SK-N-SH treated with all-trans-retinoic acid at 6 μM for 48 hours (cell line): ENCODE data around the gene C2CD4B.

ENCODE experiments used
- ATAC-seq: fragments of 200-7000 bp; cut with Tn5 transposase; 3 replicates; pipeline ENCODE4 v1.9.1; 2020; ENCODE audit warnings: mild to moderate bottlenecking, moderate library complexity
- CSDC2 ChIP-seq: fragments of 250-450 bp; sonication (Bioruptor Pico); IDR thresholded peaks from 2 replicates; pipeline ENCODE4 v1.5.0; 2020; ENCODE audit warnings: mild to moderate bottlenecking, moderate library complexity
- ESRRG ChIP-seq: fragments of 250-450 bp; sonication (Bioruptor Pico); IDR thresholded peaks from 2 replicates; pipeline ENCODE4 v1.6.1; 2021; ENCODE audit warnings: mild to moderate bottlenecking
- GLIS3 ChIP-seq: fragments of 250-450 bp; sonication (Bioruptor Pico); IDR thresholded peaks from 2 replicates; pipeline ENCODE4 v1.5.0; 2020; ENCODE audit warnings: mild to moderate bottlenecking, moderate library complexity
- PPARA ChIP-seq: fragments of 250-450 bp; sonication (Bioruptor Pico); IDR thresholded peaks from 2 replicates; pipeline ENCODE4 v1.5.0; 2020; ENCODE audit warnings: mild to moderate bottlenecking, borderline replicate concordance
- RARB ChIP-seq: fragments of 250-450 bp; sonication (Bioruptor Pico); IDR thresholded peaks from 2 replicates; pipeline ENCODE4 v1.8.0; 2021; ENCODE audit warnings: mild to moderate bottlenecking, moderate library complexity
- SNAI2 ChIP-seq: fragments of 250-450 bp; sonication (Bioruptor Pico); IDR thresholded peaks from 2 replicates; pipeline ENCODE4 v1.5.0; 2020; ENCODE audit warnings: mild to moderate bottlenecking, moderate library complexity
- TOX ChIP-seq: fragments of 250-450 bp; sonication (Bioruptor Pico); IDR thresholded peaks from 2 replicates; pipeline ENCODE4 v1.8.0; 2021; ENCODE audit warnings: mild to moderate bottlenecking, moderate library complexity, borderline replicate concordance
- ZFP3 ChIP-seq: fragments of 250-450 bp; sonication (Bioruptor Pico); IDR thresholded peaks from 2 replicates; pipeline ENCODE4 v1.5.0; 2020; ENCODE audit warnings: mild to moderate bottlenecking, moderate library complexity
- ZNF8 ChIP-seq: fragments of 450-650 bp; formaldehyde crosslinking; IDR thresholded peaks from 2 replicates; pipeline ENCODE4 v1.5.0; 2020; ENCODE audit warnings: mild to moderate bottlenecking, moderate library complexity
- TF ChIP-seq, protein P1 (sequence below): fragments of 250-450 bp; sonication (Bioruptor Pico); IDR thresholded peaks from 2 replicates; pipeline ENCODE4 v1.5.1; 2021; ENCODE audit warnings: mild to moderate bottlenecking, moderate library complexity
- TF ChIP-seq, protein P2 (sequence below): fragments of 250-450 bp; sonication (Bioruptor Pico); IDR thresholded peaks from 2 replicates; pipeline ENCODE4 v1.5.0; 2020; ENCODE audit warnings: mild to moderate bottlenecking, moderate library complexity
- TF ChIP-seq, protein P3 (sequence below): fragments of 250-450 bp; sonication (Bioruptor Pico); IDR thresholded peaks from 2 replicates; pipeline ENCODE4 v1.8.0; 2021; ENCODE audit warnings: low read depth, mild to moderate bottlenecking, moderate library complexity, borderline replicate concordance

Gene C2CD4B

DNA sequence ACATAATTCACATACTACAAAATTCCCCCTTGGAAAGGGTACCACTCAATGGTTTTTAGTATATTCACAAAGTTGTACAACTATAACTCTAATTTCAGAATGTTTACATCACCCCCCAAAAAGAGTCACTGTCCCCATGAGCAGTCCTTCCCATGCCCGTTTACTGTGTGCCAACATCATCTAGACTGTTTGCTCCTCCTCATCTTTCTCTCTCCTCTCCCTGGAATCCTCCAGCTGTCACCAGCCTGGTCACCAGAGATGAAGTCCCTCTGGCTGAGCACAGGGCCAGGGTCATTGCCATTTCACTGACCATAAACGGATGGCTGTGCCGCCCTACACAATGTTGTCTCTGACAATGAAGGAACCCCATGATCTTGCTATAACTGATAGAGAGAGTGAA is 45.2 kb downstream of the C2CD4B start:
- no peak for ATAC-seq
- no peak for TF ChIP-seq SNAI2 (CRISPR knock-in tag)

DNA sequence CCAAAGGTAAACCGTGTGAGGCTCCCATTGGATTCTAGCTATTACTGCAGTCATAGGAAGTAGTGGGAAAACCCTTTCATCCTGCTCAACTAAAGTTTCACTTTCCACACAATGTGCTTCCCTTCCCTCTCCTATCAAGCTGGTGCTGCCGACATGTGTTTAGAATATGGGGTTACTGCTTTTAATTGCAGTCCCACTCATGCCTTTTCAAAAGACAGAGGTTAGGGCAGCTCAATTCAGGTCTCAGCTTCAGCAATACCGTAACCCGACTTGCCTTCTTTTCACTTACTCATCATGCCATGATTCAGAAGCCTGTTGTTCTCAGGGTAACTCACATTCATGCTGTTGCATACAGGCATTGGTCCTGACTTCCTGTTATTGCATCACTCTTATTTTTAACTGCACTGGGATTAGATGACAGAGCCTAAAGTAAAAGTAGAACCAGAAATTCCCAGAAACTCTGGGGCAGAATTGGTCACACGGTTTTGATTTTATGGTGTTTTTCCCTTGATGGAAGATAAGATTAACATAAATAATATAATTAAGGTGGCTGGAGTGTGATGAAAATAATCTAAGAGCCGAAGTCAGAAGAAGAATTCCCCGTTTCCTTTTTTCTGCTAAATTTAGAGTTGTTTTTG is 45.7 kb downstream of the C2CD4B start:
- no peak for TF ChIP-seq CSDC2
- no peak for TF ChIP-seq ZNF8 (CRISPR knock-in tag)
- no peak for TF ChIP-seq SNAI2 (CRISPR knock-in tag)
- no peak for TF ChIP-seq ESRRG (CRISPR knock-in tag)
- TF ChIP-seq, all 23 proteins: peak for 0
- peak; percentile 94 for ATAC-seq

DNA sequence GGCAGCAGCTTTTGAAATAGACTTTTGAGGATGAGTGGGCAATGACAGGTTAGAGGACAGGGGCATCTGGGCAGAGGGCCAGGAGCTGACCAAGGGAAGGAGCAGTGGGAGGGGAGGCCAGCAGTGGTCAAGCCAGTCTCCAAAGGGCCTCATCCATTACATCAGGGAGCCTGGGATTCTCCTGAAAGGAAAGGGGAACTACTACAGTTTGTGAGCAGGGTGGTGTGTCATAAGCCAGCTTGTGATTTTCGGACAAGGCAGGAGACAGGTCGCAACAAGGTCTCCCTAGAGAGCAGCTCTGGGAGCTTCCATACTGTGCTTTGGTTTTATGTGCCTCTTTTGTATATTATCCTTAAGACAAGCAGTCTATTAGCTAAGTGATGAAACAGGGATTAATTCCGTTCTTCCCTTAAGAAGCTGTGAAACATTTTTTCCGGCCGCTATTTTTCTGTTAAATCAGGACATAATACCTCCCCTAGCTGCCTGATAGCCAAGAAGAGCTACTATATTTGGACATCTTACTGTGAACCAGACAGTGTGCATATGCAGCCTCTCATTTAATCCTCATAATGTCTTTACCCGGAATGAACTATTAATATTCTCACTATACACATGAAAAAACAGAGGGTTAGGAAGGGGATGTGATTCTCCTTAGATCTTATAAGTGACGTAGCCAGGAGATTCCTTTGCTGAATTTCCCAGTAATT is 46.4 kb downstream of the C2CD4B start:
- peak; percentile 45 for ATAC-seq

DNA sequence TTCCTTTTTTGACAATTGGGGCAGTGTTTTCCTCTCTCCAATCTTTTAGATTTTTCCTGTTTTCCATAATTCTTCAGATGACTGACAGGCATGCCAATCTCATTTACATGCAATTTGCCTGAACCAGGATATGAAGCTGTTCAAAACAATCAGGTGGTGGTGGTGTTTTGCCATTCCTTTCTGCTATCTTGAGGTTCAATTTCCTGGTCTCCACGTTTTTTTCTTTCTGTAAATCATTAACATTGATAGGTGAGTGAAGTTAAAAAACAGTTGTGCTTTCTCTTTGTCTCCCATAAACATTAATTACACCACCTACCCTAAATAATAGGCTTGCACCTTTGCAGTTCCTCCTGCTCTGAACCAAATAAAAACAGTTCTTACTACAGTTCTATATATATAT is 49.2 kb downstream of the C2CD4B start:
- no peak for ATAC-seq
- TF ChIP-seq GLIS3 (CRISPR knock-in tag) (no peak), PPARA (no peak), RARB (CRISPR knock-in tag) (no peak), TOX (CRISPR knock-in tag) (no peak)
- TF ChIP-seq, protein P1, sequence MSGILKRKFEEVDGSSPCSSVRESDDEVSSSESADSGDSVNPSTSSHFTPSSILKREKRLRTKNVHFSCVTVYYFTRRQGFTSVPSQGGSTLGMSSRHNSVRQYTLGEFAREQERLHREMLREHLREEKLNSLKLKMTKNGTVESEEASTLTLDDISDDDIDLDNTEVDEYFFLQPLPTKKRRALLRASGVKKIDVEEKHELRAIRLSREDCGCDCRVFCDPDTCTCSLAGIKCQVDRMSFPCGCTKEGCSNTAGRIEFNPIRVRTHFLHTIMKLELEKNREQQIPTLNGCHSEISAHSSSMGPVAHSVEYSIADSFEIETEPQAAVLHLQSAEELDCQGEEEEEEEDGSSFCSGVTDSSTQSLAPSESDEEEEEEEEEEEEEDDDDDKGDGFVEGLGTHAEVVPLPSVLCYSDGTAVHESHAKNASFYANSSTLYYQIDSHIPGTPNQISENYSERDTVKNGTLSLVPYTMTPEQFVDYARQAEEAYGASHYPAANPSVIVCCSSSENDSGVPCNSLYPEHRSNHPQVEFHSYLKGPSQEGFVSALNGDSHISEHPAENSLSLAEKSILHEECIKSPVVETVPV (CRISPR knock-in tag): no peak

More for the DNA sequence above, 46.4 kb downstream of the C2CD4B start:
- TF ChIP-seq, protein P2, sequence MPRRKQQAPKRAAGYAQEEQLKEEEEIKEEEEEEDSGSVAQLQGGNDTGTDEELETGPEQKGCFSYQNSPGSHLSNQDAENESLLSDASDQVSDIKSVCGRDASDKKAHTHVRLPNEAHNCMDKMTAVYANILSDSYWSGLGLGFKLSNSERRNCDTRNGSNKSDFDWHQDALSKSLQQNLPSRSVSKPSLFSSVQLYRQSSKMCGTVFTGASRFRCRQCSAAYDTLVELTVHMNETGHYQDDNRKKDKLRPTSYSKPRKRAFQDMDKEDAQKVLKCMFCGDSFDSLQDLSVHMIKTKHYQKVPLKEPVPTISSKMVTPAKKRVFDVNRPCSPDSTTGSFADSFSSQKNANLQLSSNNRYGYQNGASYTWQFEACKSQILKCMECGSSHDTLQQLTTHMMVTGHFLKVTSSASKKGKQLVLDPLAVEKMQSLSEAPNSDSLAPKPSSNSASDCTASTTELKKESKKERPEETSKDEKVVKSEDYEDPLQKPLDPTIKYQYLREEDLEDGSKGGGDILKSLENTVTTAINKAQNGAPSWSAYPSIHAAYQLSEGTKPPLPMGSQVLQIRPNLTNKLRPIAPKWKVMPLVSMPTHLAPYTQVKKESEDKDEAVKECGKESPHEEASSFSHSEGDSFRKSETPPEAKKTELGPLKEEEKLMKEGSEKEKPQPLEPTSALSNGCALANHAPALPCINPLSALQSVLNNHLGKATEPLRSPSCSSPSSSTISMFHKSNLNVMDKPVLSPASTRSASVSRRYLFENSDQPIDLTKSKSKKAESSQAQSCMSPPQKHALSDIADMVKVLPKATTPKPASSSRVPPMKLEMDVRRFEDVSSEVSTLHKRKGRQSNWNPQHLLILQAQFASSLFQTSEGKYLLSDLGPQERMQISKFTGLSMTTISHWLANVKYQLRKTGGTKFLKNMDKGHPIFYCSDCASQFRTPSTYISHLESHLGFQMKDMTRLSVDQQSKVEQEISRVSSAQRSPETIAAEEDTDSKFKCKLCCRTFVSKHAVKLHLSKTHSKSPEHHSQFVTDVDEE (CRISPR knock-in tag): no peak
- TF ChIP-seq, protein P3, sequence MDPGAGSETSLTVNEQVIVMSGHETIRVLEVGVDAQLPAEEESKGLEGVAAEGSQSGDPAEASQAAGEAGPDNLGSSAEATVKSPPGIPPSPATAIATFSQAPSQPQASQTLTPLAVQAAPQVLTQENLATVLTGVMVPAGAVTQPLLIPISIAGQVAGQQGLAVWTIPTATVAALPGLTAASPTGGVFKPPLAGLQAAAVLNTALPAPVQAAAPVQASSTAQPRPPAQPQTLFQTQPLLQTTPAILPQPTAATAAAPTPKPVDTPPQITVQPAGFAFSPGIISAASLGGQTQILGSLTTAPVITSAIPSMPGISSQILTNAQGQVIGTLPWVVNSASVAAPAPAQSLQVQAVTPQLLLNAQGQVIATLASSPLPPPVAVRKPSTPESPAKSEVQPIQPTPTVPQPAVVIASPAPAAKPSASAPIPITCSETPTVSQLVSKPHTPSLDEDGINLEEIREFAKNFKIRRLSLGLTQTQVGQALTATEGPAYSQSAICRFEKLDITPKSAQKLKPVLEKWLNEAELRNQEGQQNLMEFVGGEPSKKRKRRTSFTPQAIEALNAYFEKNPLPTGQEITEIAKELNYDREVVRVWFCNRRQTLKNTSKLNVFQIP (CRISPR knock-in tag): no peak
- TF ChIP-seq ESRRG (CRISPR knock-in tag): no peak
- no peak for TF ChIP-seq ZFP3
